Uterus (tissue), 2 donors: ENCODE results near the gene MT1E.

ENCODE experiments used
- POLR2A ChIP-seq, 2 donors: fragments of 450-650 bp; IDR thresholded peaks; one replicate each; pipeline ENCODE4 v1.6.1; 2016; ENCODE audit warnings: antibody characterized with exemption in 2 of 2, mild to moderate bottlenecking in 1 of 2, moderate library complexity in 1 of 2
- TF ChIP-seq, protein P1 (sequence below), 4 experiments: fragments of 200-600 bp in 2 of 4; fragments of 450-650 bp in 2 of 4; sonication (generic) in 2 of 4; IDR thresholded peaks; one replicate each; pipeline ENCODE4 v1.5.1; 2016 to 2019; ENCODE audit warnings: antibody characterized with exemption in 4 of 4, mild to moderate bottlenecking in 2 of 4, moderate library complexity in 1 of 4

GRCh38 chr16:56608876-56609462 lies 16.6 kb upstream of the MT1E start:
- TF ChIP-seq, protein P1, sequence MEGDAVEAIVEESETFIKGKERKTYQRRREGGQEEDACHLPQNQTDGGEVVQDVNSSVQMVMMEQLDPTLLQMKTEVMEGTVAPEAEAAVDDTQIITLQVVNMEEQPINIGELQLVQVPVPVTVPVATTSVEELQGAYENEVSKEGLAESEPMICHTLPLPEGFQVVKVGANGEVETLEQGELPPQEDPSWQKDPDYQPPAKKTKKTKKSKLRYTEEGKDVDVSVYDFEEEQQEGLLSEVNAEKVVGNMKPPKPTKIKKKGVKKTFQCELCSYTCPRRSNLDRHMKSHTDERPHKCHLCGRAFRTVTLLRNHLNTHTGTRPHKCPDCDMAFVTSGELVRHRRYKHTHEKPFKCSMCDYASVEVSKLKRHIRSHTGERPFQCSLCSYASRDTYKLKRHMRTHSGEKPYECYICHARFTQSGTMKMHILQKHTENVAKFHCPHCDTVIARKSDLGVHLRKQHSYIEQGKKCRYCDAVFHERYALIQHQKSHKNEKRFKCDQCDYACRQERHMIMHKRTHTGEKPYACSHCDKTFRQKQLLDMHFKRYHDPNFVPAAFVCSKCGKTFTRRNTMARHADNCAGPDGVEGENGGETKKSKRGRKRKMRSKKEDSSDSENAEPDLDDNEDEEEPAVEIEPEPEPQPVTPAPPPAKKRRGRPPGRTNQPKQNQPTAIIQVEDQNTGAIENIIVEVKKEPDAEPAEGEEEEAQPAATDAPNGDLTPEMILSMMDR (IDR thresholded peaks at IDR 0.05): no peak
- TF ChIP-seq POLR2A (IDR thresholded peaks at IDR 0.05): no peak
